T1000 (cell line): ENCODE data around the gene SEC14L5.
"Not testable (repeated sequence)": the region's sequence is repeated elsewhere in the genome, so short reads cannot be mapped to it uniquely, and the experiment has no call there.

Experiments
- DNase-seq: peaks from one replicate; lab custom pipeline; 2025; ENCODE audit warnings: mixed read lengths; lab: John Stamatoyannopoulos, UW

Gene SEC14L5

GRCh38 chr16:4954714-4955113 is 3.4 kb upstream of the SEC14L5 start:
- DNase-seq, result no peak

GRCh38 chr16:4957420-4957719 is 760 bp upstream of the SEC14L5 start:
- DNase-seq, result no peak

- DNase-seq, result no peak
Measured at GRCh38 chr16:4958510-4959438, 644 bp downstream of the SEC14L5 start.

GRCh38 chr16:4960579-4960978 is 2.4 kb downstream of the SEC14L5 start:
- no peak for DNase-seq

- DNase-seq, result no peak
Measured at GRCh38 chr16:4962716-4963115, 4.6 kb downstream of the SEC14L5 start.

- DNase-seq, result not testable (repeated sequence)
Measured at GRCh38 chr16:4963527-4963926, 5.4 kb downstream of the SEC14L5 start.

- DNase-seq, result no peak
Measured at GRCh38 chr16:4966736-4967453, 8.8 kb downstream of the SEC14L5 start.

GRCh38 chr16:4968278-4968677 is 10.1 kb downstream of the SEC14L5 start:
- DNase-seq, result not testable (repeated sequence)

GRCh38 chr16:4968879-4969483 is 10.9 kb downstream of the SEC14L5 start:
- DNase-seq, result no peak

- no peak for DNase-seq
Measured at GRCh38 chr16:4970010-4970409, 11.9 kb downstream of the SEC14L5 start.

- DNase-seq, result no peak
Measured at GRCh38 chr16:4972938-4973587, 14.9 kb downstream of the SEC14L5 start.

- DNase-seq, result no peak
Measured at GRCh38 chr16:4976079-4976478, 17.9 kb downstream of the SEC14L5 start.

GRCh38 chr16:4976611-4977145 is 18.5 kb downstream of the SEC14L5 start:
- no peak for DNase-seq

GRCh38 chr16:4979164-4979563 is 21.0 kb downstream of the SEC14L5 start:
- DNase-seq, result no peak

GRCh38 chr16:4979736-4980660 is 21.9 kb downstream of the SEC14L5 start:
- no peak for DNase-seq

- DNase-seq, result no peak
Measured at GRCh38 chr16:4980691-4981090, 22.6 kb downstream of the SEC14L5 start.

- DNase-seq, result no peak
Measured at GRCh38 chr16:4981473-4981872, 23.3 kb downstream of the SEC14L5 start.

GRCh38 chr16:4982056-4982867 is 24.1 kb downstream of the SEC14L5 start:
- no peak for DNase-seq

GRCh38 chr16:4984174-4984990 is 26.3 kb downstream of the SEC14L5 start:
- DNase-seq, result no peak
